ENCODE measurements around the gene SNX13. TPM values are rescaled to one million over a fixed set of nuclear protein-coding genes. Genes with fewer than 3 reads are reported as not detected.

SNX13 gene
- polyA plus RNA-seq, 2 of the 4 experiments (the other 2 are of a cell fraction), result 13.1 to 31.6 TPM

DNA sequence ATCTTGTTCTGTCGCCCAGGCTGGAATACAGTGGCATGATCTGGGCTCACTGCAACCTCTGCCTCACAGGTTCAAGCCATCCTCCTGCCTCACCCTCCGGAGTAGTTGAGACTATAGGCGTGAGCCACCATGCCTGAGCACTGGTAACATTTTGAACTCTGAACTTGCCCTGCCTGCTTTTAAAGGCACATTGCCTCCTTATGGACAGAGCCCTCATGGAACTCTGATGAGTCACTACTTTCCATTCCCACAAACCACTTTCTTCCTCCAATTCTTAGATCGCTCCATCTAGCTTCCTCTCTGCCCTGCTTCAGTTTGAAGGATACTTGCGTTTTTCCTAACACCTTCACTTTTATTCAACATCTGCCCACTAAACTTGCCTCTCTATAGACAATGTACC lies 49.3 kb upstream of the SNX13 start:
- ATAC-seq, result no peak
- 61% methylated on average over 5 of the region's 5 CpGs for WGBS (ENCODE audit: missing lambda C conversion rate)
- H3K4me3 ChIP-seq, result no peak overlapping the region
- ChIA-PET CTCF (interaction anchor here (0.6 to 1.2 kb wide), 3 partner anchors 10 to 185 kb away, joined by 3 to 4 read pairs (median 3); no protein-coding TSS in a partner anchor), POLR2A (no interaction called here)
- DNase-seq (ENCODE audit: low read depth in 1 of 2, low spot score in 1 of 2), result no peak
- no peak overlapping the region for H3K4me2 ChIP-seq
- no peak overlapping the region for H3K27ac ChIP-seq
- no peaks in the 10 kb centered on the region for H3K9me3 ChIP-seq
- H3K4me1 ChIP-seq, result no peaks in the 10 kb centered on the region
- TF ChIP-seq FOSL2 (IDR thresholded peaks at IDR 0.05) (no peak), FOSL2 (CRISPR knock-in tag; IDR thresholded peaks at IDR 0.05) (no peak), PHF8 (IDR thresholded peaks at IDR 0.05; ENCODE audit: borderline replicate concordance, low read depth) (no peak), FOXS1 (CRISPR knock-in tag; IDR thresholded peaks at IDR 0.05) (no peak), MYC (IDR thresholded peaks at IDR 0.05; ENCODE audit: borderline replicate concordance, low read length) (no peak), TFCP2L1 (CRISPR knock-in tag; IDR thresholded peaks at IDR 0.05) (no peak), EHMT2 (IDR thresholded peaks at IDR 0.05; ENCODE audit: low read depth) (no peak), CBX2 (IDR thresholded peaks at IDR 0.05; ENCODE audit: borderline replicate concordance, low read depth) (no peak), CHD4 (IDR thresholded peaks at IDR 0.05; ENCODE audit: borderline replicate concordance) (no peak), POLR2A (IDR thresholded peaks at IDR 0.05; ENCODE audit: low read length) (no peak), RFX5 (IDR thresholded peaks at IDR 0.05) (no peak), RCOR1 (IDR thresholded peaks at IDR 0.05; ENCODE audit: low read depth, low read length) (no peak), BHLHE40 (IDR thresholded peaks at IDR 0.05; ENCODE audit: low read depth, low read length) (no peak)
- TF ChIP-seq, protein P1, sequence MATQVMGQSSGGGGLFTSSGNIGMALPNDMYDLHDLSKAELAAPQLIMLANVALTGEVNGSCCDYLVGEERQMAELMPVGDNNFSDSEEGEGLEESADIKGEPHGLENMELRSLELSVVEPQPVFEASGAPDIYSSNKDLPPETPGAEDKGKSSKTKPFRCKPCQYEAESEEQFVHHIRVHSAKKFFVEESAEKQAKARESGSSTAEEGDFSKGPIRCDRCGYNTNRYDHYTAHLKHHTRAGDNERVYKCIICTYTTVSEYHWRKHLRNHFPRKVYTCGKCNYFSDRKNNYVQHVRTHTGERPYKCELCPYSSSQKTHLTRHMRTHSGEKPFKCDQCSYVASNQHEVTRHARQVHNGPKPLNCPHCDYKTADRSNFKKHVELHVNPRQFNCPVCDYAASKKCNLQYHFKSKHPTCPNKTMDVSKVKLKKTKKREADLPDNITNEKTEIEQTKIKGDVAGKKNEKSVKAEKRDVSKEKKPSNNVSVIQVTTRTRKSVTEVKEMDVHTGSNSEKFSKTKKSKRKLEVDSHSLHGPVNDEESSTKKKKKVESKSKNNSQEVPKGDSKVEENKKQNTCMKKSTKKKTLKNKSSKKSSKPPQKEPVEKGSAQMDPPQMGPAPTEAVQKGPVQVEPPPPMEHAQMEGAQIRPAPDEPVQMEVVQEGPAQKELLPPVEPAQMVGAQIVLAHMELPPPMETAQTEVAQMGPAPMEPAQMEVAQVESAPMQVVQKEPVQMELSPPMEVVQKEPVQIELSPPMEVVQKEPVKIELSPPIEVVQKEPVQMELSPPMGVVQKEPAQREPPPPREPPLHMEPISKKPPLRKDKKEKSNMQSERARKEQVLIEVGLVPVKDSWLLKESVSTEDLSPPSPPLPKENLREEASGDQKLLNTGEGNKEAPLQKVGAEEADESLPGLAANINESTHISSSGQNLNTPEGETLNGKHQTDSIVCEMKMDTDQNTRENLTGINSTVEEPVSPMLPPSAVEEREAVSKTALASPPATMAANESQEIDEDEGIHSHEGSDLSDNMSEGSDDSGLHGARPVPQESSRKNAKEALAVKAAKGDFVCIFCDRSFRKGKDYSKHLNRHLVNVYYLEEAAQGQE (IDR thresholded peaks at IDR 0.05), result no peak
- TF ChIP-seq, protein P2, sequence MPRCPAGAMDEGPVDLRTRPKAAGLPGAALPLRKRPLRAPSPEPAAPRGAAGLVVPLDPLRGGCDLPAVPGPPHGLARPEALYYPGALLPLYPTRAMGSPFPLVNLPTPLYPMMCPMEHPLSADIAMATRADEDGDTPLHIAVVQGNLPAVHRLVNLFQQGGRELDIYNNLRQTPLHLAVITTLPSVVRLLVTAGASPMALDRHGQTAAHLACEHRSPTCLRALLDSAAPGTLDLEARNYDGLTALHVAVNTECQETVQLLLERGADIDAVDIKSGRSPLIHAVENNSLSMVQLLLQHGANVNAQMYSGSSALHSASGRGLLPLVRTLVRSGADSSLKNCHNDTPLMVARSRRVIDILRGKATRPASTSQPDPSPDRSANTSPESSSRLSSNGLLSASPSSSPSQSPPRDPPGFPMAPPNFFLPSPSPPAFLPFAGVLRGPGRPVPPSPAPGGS (IDR thresholded peaks at IDR 0.05), result no peak
- TF ChIP-seq, protein P3, sequence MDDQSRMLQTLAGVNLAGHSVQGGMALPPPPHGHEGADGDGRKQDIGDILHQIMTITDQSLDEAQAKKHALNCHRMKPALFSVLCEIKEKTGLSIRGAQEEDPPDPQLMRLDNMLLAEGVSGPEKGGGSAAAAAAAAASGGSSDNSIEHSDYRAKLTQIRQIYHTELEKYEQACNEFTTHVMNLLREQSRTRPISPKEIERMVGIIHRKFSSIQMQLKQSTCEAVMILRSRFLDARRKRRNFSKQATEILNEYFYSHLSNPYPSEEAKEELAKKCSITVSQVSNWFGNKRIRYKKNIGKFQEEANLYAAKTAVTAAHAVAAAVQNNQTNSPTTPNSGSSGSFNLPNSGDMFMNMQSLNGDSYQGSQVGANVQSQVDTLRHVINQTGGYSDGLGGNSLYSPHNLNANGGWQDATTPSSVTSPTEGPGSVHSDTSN (IDR thresholded peaks at IDR 0.05), result no peak
- FAIRE-seq, result no peak

DNA sequence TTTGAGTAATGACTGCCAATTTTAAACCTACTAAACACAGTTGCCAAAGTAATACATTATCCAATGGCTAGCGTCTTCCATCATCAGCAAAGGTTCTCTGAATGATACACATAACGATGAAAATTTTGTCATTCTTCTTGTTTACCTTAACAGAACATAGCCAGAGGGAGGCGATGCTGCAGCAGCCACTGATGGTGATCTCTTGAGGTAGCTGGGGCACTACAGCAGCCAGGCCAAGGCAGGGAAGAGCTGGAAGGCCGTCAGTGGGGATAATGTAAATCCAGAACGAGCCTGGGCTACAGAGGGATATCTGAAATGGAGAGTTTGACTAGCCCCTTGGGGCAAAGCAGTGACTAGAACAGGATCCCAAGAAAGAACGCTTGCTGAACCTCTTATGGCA lies 48.6 kb upstream of the SNX13 start:
- ATAC-seq (no peak), FAIRE-seq (no peak), DNase-seq (ENCODE audit: low read depth in 1 of 2, low spot score in 1 of 2) (no peak)
- no peak overlapping the region for H3K27ac ChIP-seq
- CTCF ChIA-PET, result interaction anchor here (0.9 kb wide), 1 partner anchor 54 kb away, joined by 3 read pairs; no protein-coding TSS in a partner anchor
- POLR2A ChIA-PET, result no interaction called here
- H3K4me2 ChIP-seq, result no peak overlapping the region
- H3K4me1 ChIP-seq, result no peaks in the 10 kb centered on the region
- WGBS (ENCODE audit: missing lambda C conversion rate), result 59% methylated on average over 6 of the region's 6 CpGs
- no peaks in the 10 kb centered on the region for H3K9me3 ChIP-seq
- H3K4me3 ChIP-seq, result no peak overlapping the region
- TF ChIP-seq ZC3H11A (IDR thresholded peaks at IDR 0.05) (no peak), CBX2 (IDR thresholded peaks at IDR 0.05; ENCODE audit: borderline replicate concordance, low read depth) (no peak), ZFP36 (IDR thresholded peaks at IDR 0.05; ENCODE audit: borderline replicate concordance, partially characterized antibody) (no peak), HOXB5 (CRISPR knock-in tag; IDR thresholded peaks at IDR 0.05) (no peak), HEYL (CRISPR knock-in tag; IDR thresholded peaks at IDR 0.05) (no peak), MAZ (IDR thresholded peaks at IDR 0.05; ENCODE audit: borderline replicate concordance, low read depth, low read length) (no peak), RAD21 (conservative IDR thresholded peaks at IDR 0.05 in 1 of 2, IDR thresholded peaks at IDR 0.05 in 1 of 2) (no peak), BHLHE40 (IDR thresholded peaks at IDR 0.05; ENCODE audit: low read depth, low read length) (no peak)
- TF ChIP-seq, protein P4, sequence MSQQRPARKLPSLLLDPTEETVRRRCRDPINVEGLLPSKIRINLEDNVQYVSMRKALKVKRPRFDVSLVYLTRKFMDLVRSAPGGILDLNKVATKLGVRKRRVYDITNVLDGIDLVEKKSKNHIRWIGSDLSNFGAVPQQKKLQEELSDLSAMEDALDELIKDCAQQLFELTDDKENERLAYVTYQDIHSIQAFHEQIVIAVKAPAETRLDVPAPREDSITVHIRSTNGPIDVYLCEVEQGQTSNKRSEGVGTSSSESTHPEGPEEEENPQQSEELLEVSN (IDR thresholded peaks at IDR 0.05; ENCODE audit: borderline replicate concordance, low read depth), result no peak
- TF ChIP-seq, protein P3 (IDR thresholded peaks at IDR 0.05), result no peak
- TF ChIP-seq, protein P2 (IDR thresholded peaks at IDR 0.05), result no peak
- TF ChIP-seq, protein P5, sequence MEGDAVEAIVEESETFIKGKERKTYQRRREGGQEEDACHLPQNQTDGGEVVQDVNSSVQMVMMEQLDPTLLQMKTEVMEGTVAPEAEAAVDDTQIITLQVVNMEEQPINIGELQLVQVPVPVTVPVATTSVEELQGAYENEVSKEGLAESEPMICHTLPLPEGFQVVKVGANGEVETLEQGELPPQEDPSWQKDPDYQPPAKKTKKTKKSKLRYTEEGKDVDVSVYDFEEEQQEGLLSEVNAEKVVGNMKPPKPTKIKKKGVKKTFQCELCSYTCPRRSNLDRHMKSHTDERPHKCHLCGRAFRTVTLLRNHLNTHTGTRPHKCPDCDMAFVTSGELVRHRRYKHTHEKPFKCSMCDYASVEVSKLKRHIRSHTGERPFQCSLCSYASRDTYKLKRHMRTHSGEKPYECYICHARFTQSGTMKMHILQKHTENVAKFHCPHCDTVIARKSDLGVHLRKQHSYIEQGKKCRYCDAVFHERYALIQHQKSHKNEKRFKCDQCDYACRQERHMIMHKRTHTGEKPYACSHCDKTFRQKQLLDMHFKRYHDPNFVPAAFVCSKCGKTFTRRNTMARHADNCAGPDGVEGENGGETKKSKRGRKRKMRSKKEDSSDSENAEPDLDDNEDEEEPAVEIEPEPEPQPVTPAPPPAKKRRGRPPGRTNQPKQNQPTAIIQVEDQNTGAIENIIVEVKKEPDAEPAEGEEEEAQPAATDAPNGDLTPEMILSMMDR (IDR thresholded peaks at IDR 0.05), result no peak
- TF ChIP-seq, protein P6, sequence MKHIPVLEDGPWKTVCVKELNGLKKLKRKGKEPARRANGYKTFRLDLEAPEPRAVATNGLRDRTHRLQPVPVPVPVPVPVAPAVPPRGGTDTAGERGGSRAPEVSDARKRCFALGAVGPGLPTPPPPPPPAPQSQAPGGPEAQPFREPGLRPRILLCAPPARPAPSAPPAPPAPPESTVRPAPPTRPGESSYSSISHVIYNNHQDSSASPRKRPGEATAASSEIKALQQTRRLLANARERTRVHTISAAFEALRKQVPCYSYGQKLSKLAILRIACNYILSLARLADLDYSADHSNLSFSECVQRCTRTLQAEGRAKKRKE (CRISPR knock-in tag; IDR thresholded peaks at IDR 0.05; ENCODE audit: low read depth), result no peak

Measured in A549 (cell line).